HG03066 (cell line): ENCODE data around the gene PICALM.

ENCODE experiments used
- ATAC-seq: cut with Tn5 transposase; IDR thresholded peaks from one replicate; pipeline ENCODE4 v1.9.1; 2021; ENCODE audit warnings: low read depth; ENCODE audit not compliant: unreplicated experiment

The PICALM gene

GRCh38 chr11:86052693-86053641 is 15.9 kb downstream of the PICALM start:
- ATAC-seq: no peak

GRCh38 chr11:86050196-86050709 is 18.6 kb downstream of the PICALM start:
- no peak for ATAC-seq

GRCh38 chr11:86047275-86047991 is 21.5 kb downstream of the PICALM start:
- ATAC-seq: no peak

- ATAC-seq: no peak
Measured at GRCh38 chr11:86046116-86046515, 22.8 kb downstream of the PICALM start.

GRCh38 chr11:86043765-86044503 is 24.9 kb downstream of the PICALM start:
- no peak for ATAC-seq

- ATAC-seq: peak; percentile 56
Measured at GRCh38 chr11:86041975-86042378, 26.9 kb downstream of the PICALM start.

- ATAC-seq: no peak
Measured at GRCh38 chr11:86040919-86041850, 27.7 kb downstream of the PICALM start.

GRCh38 chr11:86039094-86039493 is 29.8 kb downstream of the PICALM start:
- ATAC-seq: no peak

GRCh38 chr11:86037743-86038142 is 31.1 kb downstream of the PICALM start:
- no peak for ATAC-seq

- ATAC-seq: no peak
Measured at GRCh38 chr11:86035920-86036319, 33.0 kb downstream of the PICALM start.

- no peak for ATAC-seq
Measured at GRCh38 chr11:86035164-86035563, 33.7 kb downstream of the PICALM start.

GRCh38 chr11:86034710-86035109 is 34.2 kb downstream of the PICALM start:
- no peak for ATAC-seq

GRCh38 chr11:86021377-86021776 is 47.5 kb downstream of the PICALM start:
- no peak for ATAC-seq

GRCh38 chr11:86018249-86018648 is 50.6 kb downstream of the PICALM start:
- ATAC-seq: no peak

- no peak for ATAC-seq
Measured at GRCh38 chr11:86016451-86016850, 52.4 kb downstream of the PICALM start.

GRCh38 chr11:86015699-86016098 is 53.2 kb downstream of the PICALM start:
- no peak for ATAC-seq

- no peak for ATAC-seq
Measured at GRCh38 chr11:86014221-86014620, 54.7 kb downstream of the PICALM start.

- no peak for ATAC-seq
Measured at GRCh38 chr11:86013713-86014112, 55.2 kb downstream of the PICALM start.

- ATAC-seq: no peak
Measured at GRCh38 chr11:86011175-86011574, 57.7 kb downstream of the PICALM start.

GRCh38 chr11:86003654-86004053 is 65.2 kb downstream of the PICALM start:
- no peak for ATAC-seq
